HT-29 (cell line): ENCODE results near the gene AACS. TPM values are rescaled to one million over a fixed set of nuclear protein-coding genes. Genes with fewer than 3 reads are reported as not detected.

Experiments used
- DNase-seq: peaks from one replicate; pipeline ENCODE4 v3.0.0-alpha.2; 2015; ENCODE audit warnings: low spot score
- total RNA-seq: library from RNA; depleted of rRNA; stranded (reverse); fragments of >200 nt; shearing (Covaris generic); gene quantifications from 2 replicates; pipeline ENCODE4 v1.2.3, GENCODE V29; 2014

The AACS gene
- total RNA-seq, 1 experiment from 2014 or later = 46.0 TPM

- DNase-seq = no peak
Measured at GRCh38 chr12:125149160-125150108, 84.2 kb downstream of the AACS start.

- DNase-seq = no peak
Measured at GRCh38 chr12:125151284-125151683, 86.0 kb downstream of the AACS start.

GRCh38 chr12:125152463-125152862, 87.2 kb downstream of the AACS start:
- no peak for DNase-seq

- DNase-seq = no peak
Measured at GRCh38 chr12:125155366-125155765, 90.1 kb downstream of the AACS start.

- no peak for DNase-seq
Measured at GRCh38 chr12:125157177-125157576, 91.9 kb downstream of the AACS start.

- no peak for DNase-seq
Measured at GRCh38 chr12:125159702-125160101, 94.5 kb downstream of the AACS start.

- no peak for DNase-seq
Measured at GRCh38 chr12:125160281-125160955, 95.2 kb downstream of the AACS start.

DNA sequence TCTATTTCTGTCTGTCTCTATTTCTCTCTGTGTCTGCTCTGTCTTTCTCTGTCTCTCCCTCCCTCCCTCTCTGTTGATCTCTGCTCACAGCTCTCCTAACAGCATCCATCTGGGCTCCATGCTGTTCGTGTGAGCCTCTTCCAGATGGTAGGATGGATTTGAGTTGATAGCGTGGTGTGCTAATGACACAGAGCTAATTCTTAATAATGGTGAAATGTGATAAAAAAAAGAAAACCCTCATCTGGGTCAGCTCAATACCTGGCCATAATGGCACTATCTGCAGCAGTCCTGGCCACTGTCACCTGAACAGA, 96.4 kb downstream of the AACS start:
- no peak for DNase-seq

- DNase-seq = no peak
Measured at GRCh38 chr12:125162489-125163028, 97.3 kb downstream of the AACS start.

DNA sequence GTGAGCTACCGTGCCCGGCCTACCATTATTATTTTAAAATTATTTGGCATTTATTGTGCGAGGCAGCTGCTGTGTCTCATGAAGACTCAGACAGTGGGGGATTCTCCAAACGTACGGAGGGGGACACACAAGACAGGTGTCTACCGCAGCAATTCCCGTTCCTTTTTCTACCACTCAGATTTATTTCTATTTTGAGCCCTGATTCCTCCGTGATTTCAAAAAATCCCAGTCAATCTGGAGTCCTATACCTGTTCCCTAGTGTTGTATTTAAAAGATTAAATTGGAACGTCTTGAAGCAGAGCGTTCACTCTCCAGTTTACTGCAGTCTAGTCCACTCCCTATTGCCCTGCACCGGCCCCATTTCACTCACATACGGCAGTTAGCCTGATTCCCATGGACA, 97.9 kb downstream of the AACS start:
- no peak for DNase-seq

GRCh38 chr12:125164541-125164940, 99.3 kb downstream of the AACS start:
- no peak for DNase-seq

DNA sequence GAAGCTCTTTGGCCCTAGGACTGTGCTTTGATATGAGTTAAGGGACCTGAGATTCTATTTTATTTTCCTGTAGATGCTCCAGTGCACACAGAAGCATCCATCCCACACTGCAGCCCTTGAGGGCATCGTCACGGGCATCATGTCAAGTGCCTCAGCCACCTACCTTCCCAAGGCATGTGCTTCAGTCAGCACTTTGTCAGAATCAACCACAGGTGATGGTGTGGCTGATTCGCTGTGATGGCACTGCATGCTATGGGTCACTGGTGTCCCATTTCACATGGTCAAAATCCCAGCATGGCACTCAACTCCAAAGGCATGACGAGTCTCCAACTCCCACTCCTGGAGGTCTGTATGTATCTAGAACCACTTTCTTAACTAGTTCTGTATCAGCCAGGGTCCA, 100.8 kb downstream of the AACS start:
- DNase-seq = no peak

GRCh38 chr12:125167658-125168057, 102.4 kb downstream of the AACS start:
- no peak for DNase-seq

- no peak for DNase-seq
Measured at GRCh38 chr12:125169451-125169850, 104.2 kb downstream of the AACS start.

GRCh38 chr12:125169870-125170269, 104.6 kb downstream of the AACS start:
- DNase-seq = no peak

DNA sequence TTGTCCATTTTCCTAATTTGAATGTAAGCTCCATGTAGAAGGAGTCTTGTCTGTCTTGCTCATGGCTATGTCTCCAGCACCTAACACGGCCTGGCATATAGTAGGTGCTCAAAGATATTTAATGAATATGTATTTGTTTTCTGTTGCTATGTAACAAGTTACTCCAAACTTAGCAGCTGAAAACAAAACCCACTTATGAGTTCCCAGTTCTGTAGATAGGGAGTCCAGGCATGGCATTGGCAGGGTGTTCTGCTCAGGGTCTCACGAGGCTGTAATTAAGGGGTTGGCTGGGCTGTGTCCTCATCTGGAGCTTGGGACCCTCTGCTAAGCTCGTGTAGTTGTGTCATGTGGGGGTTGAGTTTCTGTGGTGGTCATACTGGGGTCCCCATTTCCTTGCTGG, 106.0 kb downstream of the AACS start:
- no peak for DNase-seq

DNA sequence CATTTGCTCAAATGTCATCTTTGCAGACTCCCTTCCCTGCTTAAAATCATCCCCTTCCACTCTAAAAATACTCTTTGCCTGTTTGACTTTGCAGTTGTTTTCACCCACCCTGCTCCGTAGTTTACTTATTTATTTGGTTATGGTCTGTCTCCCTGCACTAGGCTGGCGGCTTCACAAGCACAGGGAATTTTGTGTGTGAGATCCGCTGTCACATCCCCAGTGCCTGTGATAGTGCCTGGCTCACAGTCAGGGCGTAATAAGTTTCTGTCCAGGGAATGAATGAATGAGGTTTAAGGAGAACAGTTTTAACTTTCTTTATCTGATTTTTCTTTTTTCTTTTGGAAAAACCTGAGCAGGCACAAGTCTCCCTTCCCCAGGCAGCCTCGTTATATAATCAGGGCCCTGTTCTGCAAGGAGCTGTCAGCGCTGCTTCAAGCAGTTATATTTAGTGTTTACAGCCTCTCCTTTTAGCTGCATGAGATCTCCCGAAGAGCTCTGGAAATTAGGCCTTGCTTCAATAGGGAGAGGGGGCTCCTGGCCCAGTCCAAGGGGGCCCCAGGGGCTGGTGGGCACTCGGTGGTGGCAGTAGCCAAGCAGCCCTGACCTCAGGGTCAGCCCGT, 107.1 kb downstream of the AACS start:
- DNase-seq = no peak

GRCh38 chr12:125175576-125175975, 110.3 kb downstream of the AACS start:
- no peak for DNase-seq

DNA sequence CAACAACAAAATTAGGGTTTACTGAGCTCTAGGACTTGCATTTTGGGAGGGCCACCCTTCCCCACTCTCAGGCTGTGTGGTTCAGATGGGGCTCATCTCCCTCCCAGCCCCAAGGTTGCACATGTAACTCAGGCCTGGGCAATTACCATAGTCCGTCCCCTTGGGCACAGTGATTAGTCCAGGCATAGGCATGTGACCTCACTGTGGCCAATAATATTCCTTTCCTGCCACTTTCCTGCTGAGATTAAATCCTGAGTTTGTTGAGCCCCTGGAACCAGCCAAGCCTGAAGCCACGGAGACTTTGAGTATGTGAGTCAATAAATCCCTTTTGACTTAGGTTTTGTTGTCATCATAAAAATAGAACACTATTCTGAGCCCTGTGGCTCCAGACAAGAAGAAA, 113.0 kb downstream of the AACS start:
- DNase-seq = no peak

DNA sequence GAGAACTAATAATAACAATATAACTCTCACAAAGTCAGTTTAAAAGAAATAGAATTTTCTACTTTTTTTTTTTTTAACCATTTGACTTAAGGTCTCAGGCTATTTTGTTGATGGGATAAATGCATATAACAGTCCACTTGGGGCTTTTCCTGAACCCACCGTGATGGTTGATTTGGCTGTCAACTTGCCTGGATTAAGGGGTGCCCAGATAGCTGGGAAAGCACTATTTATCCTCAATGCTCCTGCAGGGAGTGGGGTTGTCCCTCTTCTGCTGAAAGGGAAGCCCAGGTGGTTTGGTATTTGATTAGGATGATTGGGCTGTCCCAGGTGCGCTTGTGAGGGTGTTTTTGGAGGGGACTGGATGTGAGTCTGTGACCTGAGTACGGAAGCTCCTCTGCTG, 114.9 kb downstream of the AACS start:
- no peak for DNase-seq

DNA sequence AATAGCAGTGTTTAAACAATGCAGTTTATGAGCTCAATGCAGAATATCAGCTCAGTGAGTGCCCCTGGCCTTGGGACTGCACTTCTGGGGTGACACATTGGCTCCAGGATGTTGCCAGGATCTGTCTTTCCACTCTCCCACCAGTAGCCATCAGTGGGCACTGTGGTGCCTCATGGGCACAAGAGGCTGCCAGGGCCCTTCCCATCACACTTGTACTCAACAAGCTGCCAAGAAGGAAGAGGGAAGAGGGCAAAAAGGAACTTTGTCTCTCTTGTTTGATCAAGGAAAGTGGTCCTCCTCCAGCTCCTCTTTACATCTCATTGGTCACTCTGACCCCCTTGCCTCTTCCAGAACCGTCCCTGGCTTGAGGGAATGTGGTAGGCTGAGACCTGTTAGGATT, 115.9 kb downstream of the AACS start:
- DNase-seq = no peak
